Upper lobe of right lung (tissue), 1 donor: ENCODE results near the gene RGMA. TPM values are rescaled to one million over a fixed set of nuclear protein-coding genes. Genes with fewer than 3 reads are reported as not detected.

Source experiments
- ATAC-seq: fragments of 200-7000 bp; cut with Tn5 transposase; one replicate; pipeline ENCODE4 v1.9.1; 2020; ENCODE audit warnings: mild to moderate bottlenecking, moderate library complexity
- DNase-seq: peaks from one replicate; pipeline ENCODE4 v3.0.0-alpha.2; 2020
- H3K27ac ChIP-seq: fragments of 200-600 bp; one replicate; pipeline ENCODE4 v1.8.0; 2022
- H3K27me3 ChIP-seq: fragments of 200-600 bp; one replicate; pipeline ENCODE4 v1.8.0; 2022; ENCODE audit warnings: mild to moderate bottlenecking
- H3K36me3 ChIP-seq: fragments of 200-600 bp; one replicate; pipeline ENCODE4 v1.8.0; 2022
- H3K4me1 ChIP-seq: fragments of 200-600 bp; one replicate; pipeline ENCODE4 v1.8.0; 2022
- H3K4me3 ChIP-seq: fragments of 200-600 bp; one replicate; pipeline ENCODE4 v1.8.0; 2022; ENCODE audit warnings: mild to moderate bottlenecking
- H3K9me3 ChIP-seq: fragments of 200-600 bp; one replicate; pipeline ENCODE4 v1.8.0; 2022
- intact Hi-C: fragments of 100-400 bp; cut with DNase I; formaldehyde crosslinking; loops from one replicate; pipeline ENCODE4 v1.11.0; 2022
- total RNA-seq: library from RNA; stranded (reverse); fragmentation: NEBNext Ultra II Directional; extraction: Animal tissue kit (Norgen Biotek cat#: 25700); gene quantifications from one replicate; pipeline ENCODE4 v1.2.1, GENCODE V29; 2021
- TF ChIP-seq, protein P1 (sequence below): fragments of 200-600 bp; IDR thresholded peaks from one replicate; pipeline ENCODE4 v1.8.0; 2022; ENCODE audit warnings: antibody characterized with exemption
- donor health status: DM: no; HTN: yes; CAD: no; lungs with severe emphysema.

RGMA gene
- total RNA-seq, 1 donor from 2014 or later: 4.1 TPM

DNA sequence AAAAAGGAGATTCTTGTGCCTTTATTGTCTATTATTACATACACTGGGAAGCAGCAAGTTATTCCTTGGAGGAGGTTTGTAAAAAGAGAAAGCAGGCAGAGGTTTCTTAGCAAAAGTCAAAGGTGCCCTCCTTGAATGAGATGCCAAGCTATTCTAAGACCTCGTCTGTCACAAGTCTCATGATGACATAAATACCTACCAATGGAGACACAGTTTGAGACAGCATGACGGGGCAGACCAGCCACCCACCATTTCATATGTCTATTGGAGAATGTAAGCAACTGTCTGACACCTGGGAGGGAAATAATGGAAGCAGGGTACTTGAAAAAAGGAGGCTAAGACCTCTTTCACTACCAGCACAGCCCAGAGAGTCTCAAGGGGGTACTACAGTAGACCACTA lies 2.2 kb downstream of the RGMA start:
- no peak for DNase-seq
- Histone ChIP-seq H3K27me3 (peaks cover 46% of the 10 kb centered on the region), H3K9me3 (no peaks in the 10 kb centered on the region), H3K4me3 (no peak overlapping the region), H3K27ac (no peak overlapping the region), H3K36me3 (no peaks in the 10 kb centered on the region), H3K4me1 (peaks cover 7% of the 10 kb centered on the region)
- intact Hi-C loops: no loop called here
- TF ChIP-seq, protein P1, sequence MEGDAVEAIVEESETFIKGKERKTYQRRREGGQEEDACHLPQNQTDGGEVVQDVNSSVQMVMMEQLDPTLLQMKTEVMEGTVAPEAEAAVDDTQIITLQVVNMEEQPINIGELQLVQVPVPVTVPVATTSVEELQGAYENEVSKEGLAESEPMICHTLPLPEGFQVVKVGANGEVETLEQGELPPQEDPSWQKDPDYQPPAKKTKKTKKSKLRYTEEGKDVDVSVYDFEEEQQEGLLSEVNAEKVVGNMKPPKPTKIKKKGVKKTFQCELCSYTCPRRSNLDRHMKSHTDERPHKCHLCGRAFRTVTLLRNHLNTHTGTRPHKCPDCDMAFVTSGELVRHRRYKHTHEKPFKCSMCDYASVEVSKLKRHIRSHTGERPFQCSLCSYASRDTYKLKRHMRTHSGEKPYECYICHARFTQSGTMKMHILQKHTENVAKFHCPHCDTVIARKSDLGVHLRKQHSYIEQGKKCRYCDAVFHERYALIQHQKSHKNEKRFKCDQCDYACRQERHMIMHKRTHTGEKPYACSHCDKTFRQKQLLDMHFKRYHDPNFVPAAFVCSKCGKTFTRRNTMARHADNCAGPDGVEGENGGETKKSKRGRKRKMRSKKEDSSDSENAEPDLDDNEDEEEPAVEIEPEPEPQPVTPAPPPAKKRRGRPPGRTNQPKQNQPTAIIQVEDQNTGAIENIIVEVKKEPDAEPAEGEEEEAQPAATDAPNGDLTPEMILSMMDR: no peak
- ATAC-seq: no peak

DNA sequence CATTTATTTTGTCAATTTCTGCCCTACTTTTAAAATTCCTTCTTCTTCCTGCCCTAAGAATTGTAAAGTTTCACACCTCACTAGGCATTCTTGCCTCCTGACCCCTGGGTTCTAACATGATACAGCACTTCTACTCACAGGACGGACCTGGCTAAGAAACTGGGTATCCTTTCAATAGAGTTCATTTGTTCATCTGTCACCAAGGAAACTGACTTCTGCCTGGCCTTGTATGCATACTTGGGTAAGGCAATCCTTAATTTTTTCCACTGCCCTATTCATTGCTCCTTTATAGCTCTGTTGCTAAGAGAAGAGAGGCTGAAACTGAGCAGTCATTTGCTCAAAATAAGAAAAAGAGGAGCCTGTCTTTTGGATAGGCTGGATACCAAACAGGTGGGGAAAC lies 3.3 kb downstream of the RGMA start:
- Histone ChIP-seq H3K27me3 (peaks cover 46% of the 10 kb centered on the region), H3K27ac (no peak overlapping the region), H3K4me1 (peaks cover 7% of the 10 kb centered on the region), H3K4me3 (no peak overlapping the region), H3K36me3 (no peaks in the 10 kb centered on the region), H3K9me3 (no peaks in the 10 kb centered on the region)
- DNase-seq (no peak), ATAC-seq (no peak)
- TF ChIP-seq, protein P1: no peak
- intact Hi-C loops: no loop called here

DNA sequence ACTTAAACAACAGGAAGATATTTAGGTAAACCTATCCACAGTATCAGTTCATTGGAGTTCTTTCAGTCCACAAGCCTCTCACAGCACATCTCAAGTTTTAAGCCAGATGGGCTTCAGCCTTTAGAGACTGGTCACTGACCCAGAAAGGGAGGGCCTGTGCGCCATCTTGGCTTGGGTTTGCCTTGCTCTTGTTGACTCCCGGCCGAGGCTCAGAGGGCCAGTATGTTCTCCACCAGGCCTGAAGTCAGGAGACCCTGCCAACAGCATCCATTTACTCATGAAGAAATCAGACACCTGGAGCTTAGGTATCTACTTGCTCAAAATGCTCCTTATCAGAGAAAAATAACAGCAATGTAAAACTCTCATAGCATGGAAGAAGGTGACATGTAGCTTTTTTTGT lies 6.2 kb downstream of the RGMA start:
- H3K9me3 ChIP-seq: no peaks in the 10 kb centered on the region
- H3K36me3 ChIP-seq: no peaks in the 10 kb centered on the region
- H3K27ac ChIP-seq: no peak overlapping the region
- peaks cover 31% of the 10 kb centered on the region for H3K27me3 ChIP-seq
- intact Hi-C loops: no loop called here
- H3K4me3 ChIP-seq: no peak overlapping the region
- no peak for DNase-seq
- no peak for ATAC-seq
- TF ChIP-seq, protein P1: no peak
- no peaks in the 10 kb centered on the region for H3K4me1 ChIP-seq

DNA sequence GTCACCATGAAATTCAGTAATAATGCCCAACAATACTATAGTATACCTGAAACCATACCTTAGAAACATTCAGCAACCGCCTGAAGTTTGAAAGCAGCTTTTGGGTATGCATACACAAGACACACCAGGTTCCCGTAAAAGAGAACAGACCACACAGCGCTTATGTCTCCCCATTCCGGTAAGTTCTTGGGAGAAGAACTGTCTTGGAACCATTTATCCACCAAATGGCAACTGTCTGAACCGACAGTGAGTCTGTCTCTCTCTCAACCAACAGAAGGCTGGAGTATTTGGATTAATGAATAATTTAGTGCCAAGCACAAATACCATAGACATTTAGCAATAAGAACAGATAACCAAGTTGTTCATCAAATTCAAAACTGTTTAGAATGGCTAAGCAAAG lies 7.6 kb downstream of the RGMA start:
- no peak for DNase-seq
- H3K27ac ChIP-seq: no peak overlapping the region
- ATAC-seq: no peak

DNA sequence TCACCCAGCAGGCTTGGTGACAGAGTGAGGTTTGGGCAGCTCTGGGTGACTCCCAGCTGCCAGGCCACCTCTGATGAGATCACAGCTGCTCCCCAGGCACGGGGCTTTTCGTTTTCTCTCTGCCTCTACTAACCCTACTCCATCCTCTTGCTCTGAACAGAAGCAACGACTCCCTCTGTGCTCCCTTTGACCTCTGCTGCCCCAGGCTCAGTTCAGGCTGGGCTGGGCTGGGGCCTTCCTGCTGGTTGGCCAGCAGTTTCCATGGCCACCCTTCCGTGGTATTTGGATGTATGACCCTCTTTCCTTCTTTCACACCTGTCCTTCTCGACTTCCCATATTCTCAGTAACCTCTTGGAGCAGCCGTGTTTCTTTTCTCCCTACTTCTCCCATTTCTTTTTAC lies 8.6 kb downstream of the RGMA start:
- Histone ChIP-seq H3K9me3 (no peaks in the 10 kb centered on the region), H3K36me3 (no peaks in the 10 kb centered on the region), H3K4me3 (no peak overlapping the region), H3K27ac (no peak overlapping the region), H3K4me1 (no peaks in the 10 kb centered on the region), H3K27me3 (peaks cover 8% of the 10 kb centered on the region)
- TF ChIP-seq, protein P1: no peak
- DNase-seq (no peak), ATAC-seq (no peak)
- intact Hi-C loops: no loop called here

More for the DNA sequence above, 7.6 kb downstream of the RGMA start:
- no peaks in the 10 kb centered on the region for H3K36me3 ChIP-seq
- TF ChIP-seq, protein P1: no peak
- intact Hi-C loops: no loop called here
- no peaks in the 10 kb centered on the region for H3K9me3 ChIP-seq
- H3K27me3 ChIP-seq: peaks cover 17% of the 10 kb centered on the region
- no peak overlapping the region for H3K4me3 ChIP-seq
- H3K4me1 ChIP-seq: no peaks in the 10 kb centered on the region

DNA sequence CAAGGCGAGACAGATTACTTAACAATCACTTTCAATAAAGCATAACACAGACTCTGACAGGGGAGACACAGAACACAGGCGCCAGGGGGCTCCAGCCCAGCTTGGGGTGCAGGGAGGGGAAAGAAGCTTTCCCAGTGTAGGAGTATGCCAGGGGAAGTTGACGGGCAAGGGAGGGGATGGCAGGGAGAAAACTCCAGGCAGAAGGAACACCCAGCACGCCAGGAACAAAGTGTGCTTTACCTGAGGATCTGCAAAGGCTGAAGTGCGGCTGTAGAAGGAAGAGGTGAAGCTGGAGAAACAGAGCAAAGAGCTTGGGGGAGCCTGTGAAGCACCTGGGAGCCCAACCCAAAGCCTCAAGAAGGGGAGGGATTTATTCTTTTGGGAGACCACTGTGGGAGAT lies 12.1 kb downstream of the RGMA start:
- no peaks in the 10 kb centered on the region for H3K9me3 ChIP-seq
- no peak for DNase-seq
- no peak for ATAC-seq
- intact Hi-C loops: no loop called here
- H3K36me3 ChIP-seq: no peaks in the 10 kb centered on the region
- H3K4me3 ChIP-seq: no peak overlapping the region
- H3K4me1 ChIP-seq: peaks cover 3% of the 10 kb centered on the region
- TF ChIP-seq, protein P1: no peak
- peaks cover 6% of the 10 kb centered on the region for H3K27me3 ChIP-seq
- H3K27ac ChIP-seq: no peak overlapping the region
